ENCODE data around the gene AARS2. TPM values are rescaled to one million over a fixed set of nuclear protein-coding genes. Genes with fewer than 3 reads are reported as not detected.

The AARS2 gene
- total and polyA plus RNA-seq, 10 of the 15 experiments (the other 5 are each of a cell fraction or from before 2014, with no cell fraction given): 0.71 to 18.3 (median 12.7) TPM

DNA sequence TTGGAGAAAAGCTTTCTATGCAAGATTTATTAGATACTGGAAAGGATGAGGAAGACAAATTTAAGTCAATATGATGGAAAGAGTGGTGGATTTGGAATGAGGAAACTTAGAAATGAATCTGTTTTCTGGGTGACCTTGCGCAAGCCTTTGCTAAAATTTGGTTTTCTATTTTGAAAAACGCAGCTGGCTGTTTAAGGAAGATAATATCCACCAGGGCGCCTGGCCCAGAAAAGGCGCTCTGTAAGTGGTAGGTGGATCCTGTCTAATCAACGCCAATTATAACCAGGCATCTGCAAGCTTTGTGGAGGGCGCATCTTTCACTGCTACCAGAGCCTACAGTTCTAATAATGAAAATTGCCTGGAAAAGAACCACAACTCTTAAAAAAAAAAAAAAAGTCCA, 28.9 kb upstream of the AARS2 start:
- in situ Hi-C loops (cut with MboI) (no loop called here), intact Hi-C loops (cut with micrococcal nuclease; ENCODE audit: unreplicated experiment) (no loop called here)
- 70% methylated on average over 6 of the region's 6 CpGs for WGBS (ENCODE audit: insufficient coverage, insufficient replicate concordance, low lambda C conversion rate, missing lambda C conversion rate)
- ChIA-PET CTCF (interaction anchor here (0.6 to 1.6 kb wide), 3 partner anchors 74 to 257 kb away, joined by 3 to 8 read pairs (median 3); no protein-coding TSS in a partner anchor), RAD21 (ENCODE audit: unreplicated experiment) (no interaction called here), SMC1A (ENCODE audit: uncharacterized antibody, unreplicated experiment) (interaction anchor here (1.0 to 1.1 kb wide), 2 partner anchors 9 to 10 kb away, joined by 3 read pairs; no protein-coding TSS in a partner anchor), POLR2A (no interaction called here)
- no peak overlapping the region for H3K4me2 ChIP-seq (ENCODE audit: control insufficient read depth, insufficient read depth)
- H3K4me1 ChIP-seq (ENCODE audit: control insufficient read depth, insufficient read depth, low read length): no peaks in the 10 kb centered on the region
- DNase-seq (ENCODE audit: low read depth, low spot score) (no peak), ATAC-seq (no peak), FAIRE-seq (no peak)
- H3K9ac ChIP-seq (ENCODE audit: control insufficient read depth, insufficient read depth, low read length): no peak overlapping the region
- no peak overlapping the region for H2AFZ ChIP-seq (ENCODE audit: control insufficient read depth, low read depth, low read length)
- no peaks in the 10 kb centered on the region for H3K9me3 ChIP-seq (replicated peaks; ENCODE audit: control insufficient read depth, insufficient read depth, low read length)
- H4K20me1 ChIP-seq (ENCODE audit: control insufficient read depth, insufficient read depth): no peaks in the 10 kb centered on the region
- H3K36me3 ChIP-seq (ENCODE audit: control insufficient read depth in 2 of 2, insufficient read depth in 2 of 2, low read length in 1 of 2): no peaks in the 10 kb centered on the region
- H3K27me3 ChIP-seq (replicated peaks in 1 of 2; ENCODE audit: control insufficient read depth in 2 of 2, insufficient read depth in 2 of 2, low read length in 1 of 2): peaks cover 4 to 6% of the 10 kb centered on the region in 2 experiments; a peak in 3 of 4 replicates
- H3K79me2 ChIP-seq (ENCODE audit: control insufficient read depth, insufficient read depth, low read length): no peaks in the 10 kb centered on the region
- BruUV-seq (replicated peaks): no TSS peak
- no peak overlapping the region for H3K27ac ChIP-seq (ENCODE audit: control insufficient read depth, insufficient read depth)
- H3K4me3 ChIP-seq: no peak overlapping the region
- no peak for TF ChIP-seq NFIC (IDR thresholded peaks at IDR 0.05; ENCODE audit: low read depth, low read length)
- TF ChIP-seq IKZF2 (IDR thresholded peaks at IDR 0.05): no peak
- TF ChIP-seq, protein P1, sequence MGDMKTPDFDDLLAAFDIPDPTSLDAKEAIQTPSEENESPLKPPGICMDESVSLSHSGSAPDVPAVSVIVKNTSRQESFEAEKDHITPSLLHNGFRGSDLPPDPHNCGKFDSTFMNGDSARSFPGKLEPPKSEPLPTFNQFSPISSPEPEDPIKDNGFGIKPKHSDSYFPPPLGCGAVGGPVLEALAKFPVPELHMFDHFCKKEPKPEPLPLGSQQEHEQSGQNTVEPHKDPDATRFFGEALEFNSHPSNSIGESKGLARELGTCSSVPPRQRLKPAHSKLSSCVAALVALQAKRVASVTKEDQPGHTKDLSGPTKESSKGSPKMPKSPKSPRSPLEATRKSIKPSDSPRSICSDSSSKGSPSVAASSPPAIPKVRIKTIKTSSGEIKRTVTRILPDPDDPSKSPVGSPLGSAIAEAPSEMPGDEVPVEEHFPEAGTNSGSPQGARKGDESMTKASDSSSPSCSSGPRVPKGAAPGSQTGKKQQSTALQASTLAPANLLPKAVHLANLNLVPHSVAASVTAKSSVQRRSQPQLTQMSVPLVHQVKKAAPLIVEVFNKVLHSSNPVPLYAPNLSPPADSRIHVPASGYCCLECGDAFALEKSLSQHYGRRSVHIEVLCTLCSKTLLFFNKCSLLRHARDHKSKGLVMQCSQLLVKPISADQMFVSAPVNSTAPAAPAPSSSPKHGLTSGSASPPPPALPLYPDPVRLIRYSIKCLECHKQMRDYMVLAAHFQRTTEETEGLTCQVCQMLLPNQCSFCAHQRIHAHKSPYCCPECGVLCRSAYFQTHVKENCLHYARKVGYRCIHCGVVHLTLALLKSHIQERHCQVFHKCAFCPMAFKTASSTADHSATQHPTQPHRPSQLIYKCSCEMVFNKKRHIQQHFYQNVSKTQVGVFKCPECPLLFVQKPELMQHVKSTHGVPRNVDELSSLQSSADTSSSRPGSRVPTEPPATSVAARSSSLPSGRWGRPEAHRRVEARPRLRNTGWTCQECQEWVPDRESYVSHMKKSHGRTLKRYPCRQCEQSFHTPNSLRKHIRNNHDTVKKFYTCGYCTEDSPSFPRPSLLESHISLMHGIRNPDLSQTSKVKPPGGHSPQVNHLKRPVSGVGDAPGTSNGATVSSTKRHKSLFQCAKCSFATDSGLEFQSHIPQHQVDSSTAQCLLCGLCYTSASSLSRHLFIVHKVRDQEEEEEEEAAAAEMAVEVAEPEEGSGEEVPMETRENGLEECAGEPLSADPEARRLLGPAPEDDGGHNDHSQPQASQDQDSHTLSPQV (IDR thresholded peaks at IDR 0.05): no peak
- TF ChIP-seq IKZF1 (conservative IDR thresholded peaks at IDR 0.05): no peak
- TF ChIP-seq PAX8 (IDR thresholded peaks at IDR 0.05): no peak
- TF ChIP-seq JUNB (IDR thresholded peaks at IDR 0.05): no peak
- TF ChIP-seq RBBP5 (conservative IDR thresholded peaks at IDR 0.05): no peak
- no peak for TF ChIP-seq CHD1 (IDR thresholded peaks at IDR 0.05; ENCODE audit: low read depth, low read length)
- TF ChIP-seq PBX3 (IDR thresholded peaks at IDR 0.05; ENCODE audit: insufficient replicate concordance, low read depth, low read length): no peak
- TF ChIP-seq SP1 (IDR thresholded peaks at IDR 0.05; ENCODE audit: low read depth, low read length): no peak
- TF ChIP-seq CHD2 (IDR thresholded peaks at IDR 0.05; ENCODE audit: borderline replicate concordance, low read depth, low read length): no peak
- no peak for TF ChIP-seq SREBF2 (IDR thresholded peaks at IDR 0.05; ENCODE audit: low read length)
- no peak for TF ChIP-seq NR2F1 (conservative IDR thresholded peaks at IDR 0.05)
- no peak for TF ChIP-seq BCL11A (IDR thresholded peaks at IDR 0.05; ENCODE audit: low read depth, low read length)
- TF ChIP-seq FOXK2 (IDR thresholded peaks at IDR 0.05): no peak
- no peak for TF ChIP-seq ZBTB40 (IDR thresholded peaks at IDR 0.05; ENCODE audit: borderline replicate concordance)
